HepG2 (cell line): ENCODE measurements around the gene UXS1. TPM values are rescaled to one million over a fixed set of nuclear protein-coding genes. Genes with fewer than 3 reads are reported as not detected.

Experiments
- ATAC-seq: fragments of 200-7000 bp; cut with Tn5 transposase; 3 replicates; pipeline ENCODE4 v1.9.1; 2020; ENCODE audit warnings: mild to moderate bottlenecking, moderate library complexity
- BruUV-seq: library from RNA; stranded (reverse); fragments of 400-500 nt; replicated peaks from 2 replicates; lab custom pipeline; 2021; lab: Mats Ljungman, UMichigan
- CTCF ChIA-PET: fragments of 300-600 bp; formaldehyde crosslinking; extraction: SDS; loops from one replicate; lab custom pipeline; 2021; ENCODE audit warnings: low total read pairs, inconsistent platforms, low intra/inter-chr PET ratio; lab: Yijun Ruan, JAX
- POLR2A ChIA-PET: fragments of 350-600 bp; sonication (Branson Sonifier 250); formaldehyde crosslinking; loops from one replicate; lab custom pipeline; 2020; ENCODE audit warnings: antibody characterized with exemption, inconsistent platforms; lab: Yijun Ruan, JAX
- DNase-seq: peaks from one replicate; pipeline ENCODE4 v3.0.0-alpha.2; 2015; ENCODE audit warnings: low spot score
- FAIRE-seq: peaks from 3 replicates; lab custom pipeline; 2011; peaks lifted over from hg19 to GRCh38; lab: Jason Lieb, UNC
- H2AFZ ChIP-seq: one replicate; pipeline ENCODE4 v1.6.1; 2011; ENCODE audit warnings: low read length, inconsistent platforms
- H3K27ac ChIP-seq: fragments of 300-600 bp; 3 replicates; pipeline ENCODE4 v1.8.0; 2011; ENCODE audit warnings: mixed run types, mild to moderate bottlenecking, mixed read lengths, low read length, inconsistent platforms; ENCODE audit not compliant: insufficient read depth; ENCODE audit errors: extremely low read length
- H3K27me3 ChIP-seq, 2 experiments: fragments of 200-600 bp in 1 of 2; 2 replicates in 1 of 2; 3 replicates in 1 of 2; pipeline versions ENCODE4 v1.6.0 to v1.8.0; 2011; ENCODE audit warnings: low read length in 2 of 2, mild to moderate bottlenecking in 2 of 2, moderate library complexity in 2 of 2, inconsistent platforms in 1 of 2; ENCODE audit not compliant: insufficient read depth in 2 of 2, control insufficient read depth in 1 of 2
- H3K36me3 ChIP-seq, 2 experiments: fragments of 200-600 bp in 1 of 2; replicated peaks in 1 of 2; 2 replicates in 1 of 2; 3 replicates in 1 of 2; pipeline versions ENCODE4 v1.5.1 to v1.8.0; 2011; ENCODE audit warnings: low read length in 2 of 2, inconsistent platforms in 1 of 2; ENCODE audit not compliant: insufficient read depth in 2 of 2, control insufficient read depth in 1 of 2
- H3K4me1 ChIP-seq: 2 replicates; pipeline ENCODE4 v1.5.1; 2012; ENCODE audit warnings: low read length, inconsistent platforms; ENCODE audit not compliant: insufficient read depth
- H3K4me2 ChIP-seq: 2 replicates; pipeline ENCODE4 v1.6.0; 2011; ENCODE audit warnings: low read depth, low read length, inconsistent platforms
- H3K4me3 ChIP-seq, 3 experiments: fragments of 200-600 bp in 1 of 3; sonication (generic), shearing (Covaris generic) in 1 of 3; replicated peaks in 1 of 3; 2 replicates each; pipeline ENCODE4 v1.5.1; 2011 to 2016; ENCODE audit warnings: low read length in 3 of 3, inconsistent platforms in 2 of 3, low read depth in 2 of 3, mild to moderate bottlenecking in 2 of 3, control low read depth in 1 of 3, mixed read lengths in 1 of 3; ENCODE audit not compliant: insufficient read depth in 1 of 3
- H3K79me2 ChIP-seq: one replicate; pipeline ENCODE4 v1.6.1; 2011; ENCODE audit warnings: low read length, inconsistent platforms; ENCODE audit not compliant: insufficient read depth
- H3K9ac ChIP-seq: 2 replicates; pipeline ENCODE4 v1.6.0; 2011; ENCODE audit warnings: mild to moderate bottlenecking, low read depth, low read length, inconsistent platforms; ENCODE audit not compliant: insufficient read depth
- H3K9me3 ChIP-seq: 2 replicates; pipeline ENCODE4 v1.5.1; 2012; ENCODE audit warnings: mild to moderate bottlenecking, low read length
- H4K20me1 ChIP-seq: 2 replicates; pipeline ENCODE4 v1.6.0; 2011; ENCODE audit warnings: inconsistent platforms, mild to moderate bottlenecking, low read length, moderate library complexity; ENCODE audit not compliant: insufficient read depth
- NR2F2 ChIP-seq: IDR thresholded peaks from 2 replicates; pipeline ENCODE4 v1.6.1; 2012; ENCODE audit warnings: low read depth, inconsistent platforms, borderline replicate concordance
- RAD21 ChIP-seq: fragments of 450-650 bp; formaldehyde crosslinking; IDR thresholded peaks from 2 replicates; pipeline ENCODE4 v1.5.0; 2020; ENCODE audit warnings: mild to moderate bottlenecking
- SMC3 ChIP-seq: IDR thresholded peaks from 2 replicates; pipeline ENCODE4 v1.6.1; 2011; ENCODE audit warnings: low read length, improper control_type of control experiment
- STAG1 ChIP-seq: sonication (generic); formaldehyde crosslinking; IDR thresholded peaks from 2 replicates; pipeline ENCODE4 v1.4.0; 2020; ENCODE audit warnings: missing genetic modification reagents
- ZNF737 ChIP-seq: sonication (generic); formaldehyde crosslinking; IDR thresholded peaks from 2 replicates; pipeline ENCODE4 v1.5.0; 2020; ENCODE audit warnings: missing genetic modification reagents, mild to moderate bottlenecking, borderline replicate concordance
- WGBS: methylation state at CpG from one replicate; pipeline ENCODE4 v1.1.6; 2017; ENCODE audit warnings: low lambda C conversion rate; 5-methylcytosine and 5-hydroxymethylcytosine counted together
- in situ Hi-C: cut with HindIII; loops from 2 replicates; pipeline ENCODE4 v1.10.0; 2017; ENCODE audit warnings: low pct_unique_long_range_greater_than_20kb; ENCODE audit not compliant: extremely low pct_ligation_motif_present
- intact Hi-C: fragments of 100-400 bp; cut with micrococcal nuclease; formaldehyde crosslinking; loops from one replicate; pipeline ENCODE4 v1.10.0; 2022; ENCODE audit not compliant: unreplicated experiment
- polyA plus RNA-seq, 8 experiments: library from polyadenylated mRNA; depleted of rRNA in 3 of 8; stranded (reverse) in 7 of 8; unstranded in 1 of 8; fragments of >200 nt; fragmentation: Illumina TruSeq in 4 of 8; extraction: Trizol in 4 of 8; gene quantifications; 2 replicates each; pipeline versions ENCODE4 v1.2.1 to v1.2.3, GENCODE V29; 2011 to 2016; ENCODE audit warnings: low read depth in 4 of 8, missing spikeins in 1 of 8, mixed read lengths in 1 of 8; ENCODE audit not compliant: insufficient read depth in 1 of 8
- total RNA-seq, 5 experiments: library from RNA; depleted of rRNA; stranded (reverse); fragments of >200 nt; fragmentation: Illumina TruSeq; extraction: Trizol; gene quantifications; 2 replicates each; pipeline ENCODE4 v1.2.3, GENCODE V29; 2016; ENCODE audit warnings: low read depth in 1 of 5
- TF ChIP-seq, protein P1 (sequence below): sonication (generic); formaldehyde crosslinking; IDR thresholded peaks from 2 replicates; pipeline ENCODE4 v1.5.0; 2020; ENCODE audit warnings: mild to moderate bottlenecking, missing genetic modification reagents, moderate library complexity
- TF ChIP-seq, protein P2 (sequence below): sonication (generic); formaldehyde crosslinking; IDR thresholded peaks from 2 replicates; pipeline ENCODE4 v1.5.0; 2020; ENCODE audit warnings: mild to moderate bottlenecking, missing genetic modification reagents, borderline replicate concordance

Gene UXS1
- total and polyA plus RNA-seq, 2 of the 13 experiments (the other 11 are each of a cell fraction or from before 2014, with no cell fraction given): 53.3 to 110 TPM

- no peak for DNase-seq
- CTCF ChIA-PET: no interaction called here
- BruUV-seq: TSS peak; percentile 19
Observed at GRCh38 chr2:106108351-106108750, 85.8 kb downstream of the UXS1 start.

More at GRCh38 chr2:106108351-106108750, 85.8 kb downstream of the UXS1 start:
- Histone ChIP-seq H2AFZ (no peak overlapping the region), H3K36me3 (peaks cover 24 to 63% of the 10 kb centered on the region in 2 experiments), H3K27me3 (no peaks in the 10 kb centered on the region), H3K4me3 (no peak overlapping the region), H3K9me3 (no peaks in the 10 kb centered on the region), H3K79me2 (no peaks in the 10 kb centered on the region), H3K4me2 (no peak overlapping the region), H3K9ac (no peak overlapping the region), H3K27ac (no peak overlapping the region), H4K20me1 (no peaks in the 10 kb centered on the region), H3K4me1 (peaks cover 4% of the 10 kb centered on the region)
- intact Hi-C loops: loop anchor here (5.0 kb wide), 1 partner anchor 474 kb away; no protein-coding TSS in a partner anchor
- POLR2A ChIA-PET: no interaction called here
- 89% methylated on average over 6 of the region's 6 CpGs for WGBS
- TF ChIP-seq NR2F2 (no peak), SMC3 (peak; percentile 51; the same call in 1 of the 2 replicates), STAG1 (CRISPR knock-in tag) (peak; percentile 71), RAD21 (CRISPR knock-in tag) (peak; percentile 32; the same call in 1 of the 2 replicates), ZNF737 (CRISPR knock-in tag) (no peak)
- TF ChIP-seq, protein P1, sequence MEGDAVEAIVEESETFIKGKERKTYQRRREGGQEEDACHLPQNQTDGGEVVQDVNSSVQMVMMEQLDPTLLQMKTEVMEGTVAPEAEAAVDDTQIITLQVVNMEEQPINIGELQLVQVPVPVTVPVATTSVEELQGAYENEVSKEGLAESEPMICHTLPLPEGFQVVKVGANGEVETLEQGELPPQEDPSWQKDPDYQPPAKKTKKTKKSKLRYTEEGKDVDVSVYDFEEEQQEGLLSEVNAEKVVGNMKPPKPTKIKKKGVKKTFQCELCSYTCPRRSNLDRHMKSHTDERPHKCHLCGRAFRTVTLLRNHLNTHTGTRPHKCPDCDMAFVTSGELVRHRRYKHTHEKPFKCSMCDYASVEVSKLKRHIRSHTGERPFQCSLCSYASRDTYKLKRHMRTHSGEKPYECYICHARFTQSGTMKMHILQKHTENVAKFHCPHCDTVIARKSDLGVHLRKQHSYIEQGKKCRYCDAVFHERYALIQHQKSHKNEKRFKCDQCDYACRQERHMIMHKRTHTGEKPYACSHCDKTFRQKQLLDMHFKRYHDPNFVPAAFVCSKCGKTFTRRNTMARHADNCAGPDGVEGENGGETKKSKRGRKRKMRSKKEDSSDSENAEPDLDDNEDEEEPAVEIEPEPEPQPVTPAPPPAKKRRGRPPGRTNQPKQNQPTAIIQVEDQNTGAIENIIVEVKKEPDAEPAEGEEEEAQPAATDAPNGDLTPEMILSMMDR: peak; percentile 59
- TF ChIP-seq, protein P2, sequence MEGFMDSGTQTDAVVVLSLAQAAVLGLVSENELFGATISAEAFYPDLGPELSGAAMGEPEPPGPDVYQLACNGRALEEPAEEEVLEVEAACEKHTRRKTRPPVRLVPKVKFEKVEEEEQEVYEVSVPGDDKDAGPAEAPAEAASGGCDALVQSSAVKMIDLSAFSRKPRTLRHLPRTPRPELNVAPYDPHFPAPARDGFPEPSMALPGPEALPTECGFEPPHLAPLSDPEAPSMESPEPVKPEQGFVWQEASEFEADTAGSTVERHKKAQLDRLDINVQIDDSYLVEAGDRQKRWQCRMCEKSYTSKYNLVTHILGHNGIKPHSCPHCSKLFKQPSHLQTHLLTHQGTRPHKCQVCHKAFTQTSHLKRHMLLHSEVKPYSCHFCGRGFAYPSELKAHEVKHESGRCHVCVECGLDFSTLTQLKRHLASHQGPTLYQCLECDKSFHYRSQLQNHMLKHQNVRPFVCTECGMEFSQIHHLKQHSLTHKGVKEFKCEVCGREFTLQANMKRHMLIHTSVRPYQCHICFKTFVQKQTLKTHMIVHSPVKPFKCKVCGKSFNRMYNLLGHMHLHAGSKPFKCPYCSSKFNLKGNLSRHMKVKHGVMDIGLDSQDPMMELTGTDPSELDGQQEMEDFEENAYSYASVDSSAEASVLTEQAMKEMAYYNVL (CRISPR knock-in tag): no peak
- in situ Hi-C loops: no loop called here
- peak; percentile 33 for ATAC-seq
- FAIRE-seq: no peak
